ENCODE measurements around the gene TM2D3.
A peak's percentile ranks its signal among the peaks of the same experiment; 100 is the strongest.

Gene TM2D3

GRCh38 chr15:101672298-101672697 lies 20.1 kb upstream of the TM2D3 start:
- TF ChIP-seq POLR2A (IDR thresholded peaks at IDR 0.05; ENCODE audit: low read length) (no peak), GATA1 (IDR thresholded peaks at IDR 0.05; ENCODE audit: low read depth, low read length) (no peak)
- no peak for DNase-seq

- peak in 1 of 2 experiments; percentile 19 for DNase-seq
- no peak for TF ChIP-seq GATA1 (IDR thresholded peaks at IDR 0.05; ENCODE audit: low read depth, low read length)
- TF ChIP-seq POLR2A (IDR thresholded peaks at IDR 0.05; ENCODE audit: low read length) = no peak
Measured at GRCh38 chr15:101669744-101670143, 17.6 kb upstream of the TM2D3 start.

- TF ChIP-seq POLR2A (IDR thresholded peaks at IDR 0.05; ENCODE audit: low read length) = no peak
- TF ChIP-seq GATA1 (IDR thresholded peaks at IDR 0.05; ENCODE audit: low read depth, low read length) = no peak
- DNase-seq = no peak
Measured at GRCh38 chr15:101667881-101668280, 15.7 kb upstream of the TM2D3 start.

- no peak for TF ChIP-seq GATA1 (IDR thresholded peaks at IDR 0.05; ENCODE audit: low read depth, low read length)
- TF ChIP-seq POLR2A (IDR thresholded peaks at IDR 0.05; ENCODE audit: low read length) = no peak
- DNase-seq = peak; percentile 9 to 10
Measured at GRCh38 chr15:101664303-101664913, 12.2 kb upstream of the TM2D3 start.

- no peak for DNase-seq
- no peak for TF ChIP-seq POLR2A (IDR thresholded peaks at IDR 0.05; ENCODE audit: low read length)
- no peak for TF ChIP-seq GATA1 (IDR thresholded peaks at IDR 0.05; ENCODE audit: low read depth, low read length)
Measured at GRCh38 chr15:101662203-101662602, 10.0 kb upstream of the TM2D3 start.

GRCh38 chr15:101660005-101660404 lies 7.8 kb upstream of the TM2D3 start:
- TF ChIP-seq GATA1 (IDR thresholded peaks at IDR 0.05; ENCODE audit: low read depth, low read length) = no peak
- TF ChIP-seq POLR2A (IDR thresholded peaks at IDR 0.05; ENCODE audit: low read length) = no peak
- DNase-seq = no peak

- DNase-seq = peak in 1 of 2 experiments; percentile 51
- TF ChIP-seq GATA1 (IDR thresholded peaks at IDR 0.05; ENCODE audit: low read depth, low read length) (no peak), POLR2A (IDR thresholded peaks at IDR 0.05; ENCODE audit: low read length) (no peak)
Measured at GRCh38 chr15:101657968-101658784, 6.0 kb upstream of the TM2D3 start.

- TF ChIP-seq POLR2A (IDR thresholded peaks at IDR 0.05; ENCODE audit: low read length) (no peak), GATA1 (IDR thresholded peaks at IDR 0.05; ENCODE audit: low read depth, low read length) (no peak)
- DNase-seq = no peak
Measured at GRCh38 chr15:101657171-101657570, 5.0 kb upstream of the TM2D3 start.

- peak in 1 of 2 experiments; percentile 21 for DNase-seq
Measured at GRCh38 chr15:101654624-101655337, 2.6 kb upstream of the TM2D3 start.

- no peak for DNase-seq
- TF ChIP-seq POLR2A (IDR thresholded peaks at IDR 0.05; ENCODE audit: low read length) = no peak
Measured at GRCh38 chr15:101654171-101654570, 2.0 kb upstream of the TM2D3 start.

GRCh38 chr15:101652786-101653430 lies 727 bp upstream of the TM2D3 start:
- DNase-seq = no peak
- TF ChIP-seq POLR2A (IDR thresholded peaks at IDR 0.05; ENCODE audit: low read length) (no peak), GATA1 (IDR thresholded peaks at IDR 0.05; ENCODE audit: low read depth, low read length) (no peak)

- DNase-seq = no peak
- no peak for TF ChIP-seq POLR2A (IDR thresholded peaks at IDR 0.05; ENCODE audit: low read length)
- TF ChIP-seq GATA1 (IDR thresholded peaks at IDR 0.05; ENCODE audit: low read depth, low read length) = no peak
Measured at GRCh38 chr15:101651554-101652097, 555 bp downstream of the TM2D3 start.

- no peak for DNase-seq
- TF ChIP-seq POLR2A (IDR thresholded peaks at IDR 0.05; ENCODE audit: low read length) (no peak), GATA1 (IDR thresholded peaks at IDR 0.05; ENCODE audit: low read depth, low read length) (no peak)
Measured at GRCh38 chr15:101650145-101650544, 2.0 kb downstream of the TM2D3 start.

GRCh38 chr15:101648356-101648755 lies 3.8 kb downstream of the TM2D3 start:
- no peak for DNase-seq
- TF ChIP-seq GATA1 (IDR thresholded peaks at IDR 0.05; ENCODE audit: low read depth, low read length) (no peak), POLR2A (IDR thresholded peaks at IDR 0.05; ENCODE audit: low read length) (no peak)

Measured in erythroblast (primary cell).